NCI-H446 (cell line): ENCODE measurements around the gene GRIK1.

Experiments used
- DNase-seq, 2 experiments: peaks; one replicate each; lab custom pipeline; 2025; lab: John Stamatoyannopoulos, UW

The GRIK1 gene

DNA sequence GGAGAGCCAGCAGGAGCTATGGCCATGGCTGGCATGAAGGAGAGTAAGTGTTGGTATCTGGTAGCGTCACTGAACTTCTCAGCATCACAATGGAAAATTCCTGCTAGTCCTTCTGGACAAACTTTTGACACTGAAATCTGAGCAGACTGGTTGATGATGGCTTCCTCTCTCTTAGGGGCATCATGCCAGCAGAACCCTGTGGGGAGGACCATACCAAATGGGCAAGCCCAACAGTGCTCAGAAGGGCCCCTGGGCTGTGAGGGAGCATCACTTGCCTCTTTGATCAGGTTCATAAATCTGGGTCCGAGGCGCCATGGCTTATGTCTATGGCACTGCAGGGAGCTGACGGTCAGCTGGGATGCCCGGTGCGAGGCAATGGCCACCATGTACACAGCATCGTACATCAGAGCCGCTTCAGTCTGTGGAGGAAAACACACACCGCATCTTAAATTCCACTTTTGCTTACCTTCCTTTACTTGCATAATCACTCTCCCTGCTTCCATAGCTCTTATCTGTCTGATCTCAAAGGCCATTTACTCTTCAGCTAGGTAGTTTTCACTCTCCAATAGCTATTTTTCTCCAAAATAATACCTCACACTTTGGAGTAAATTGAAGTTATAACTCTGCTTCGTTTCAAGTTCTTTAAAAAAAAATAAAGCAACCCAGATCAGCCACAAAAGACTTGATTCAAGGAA, 297.1 kb downstream of the GRIK1 start:
- no peak for DNase-seq

DNA sequence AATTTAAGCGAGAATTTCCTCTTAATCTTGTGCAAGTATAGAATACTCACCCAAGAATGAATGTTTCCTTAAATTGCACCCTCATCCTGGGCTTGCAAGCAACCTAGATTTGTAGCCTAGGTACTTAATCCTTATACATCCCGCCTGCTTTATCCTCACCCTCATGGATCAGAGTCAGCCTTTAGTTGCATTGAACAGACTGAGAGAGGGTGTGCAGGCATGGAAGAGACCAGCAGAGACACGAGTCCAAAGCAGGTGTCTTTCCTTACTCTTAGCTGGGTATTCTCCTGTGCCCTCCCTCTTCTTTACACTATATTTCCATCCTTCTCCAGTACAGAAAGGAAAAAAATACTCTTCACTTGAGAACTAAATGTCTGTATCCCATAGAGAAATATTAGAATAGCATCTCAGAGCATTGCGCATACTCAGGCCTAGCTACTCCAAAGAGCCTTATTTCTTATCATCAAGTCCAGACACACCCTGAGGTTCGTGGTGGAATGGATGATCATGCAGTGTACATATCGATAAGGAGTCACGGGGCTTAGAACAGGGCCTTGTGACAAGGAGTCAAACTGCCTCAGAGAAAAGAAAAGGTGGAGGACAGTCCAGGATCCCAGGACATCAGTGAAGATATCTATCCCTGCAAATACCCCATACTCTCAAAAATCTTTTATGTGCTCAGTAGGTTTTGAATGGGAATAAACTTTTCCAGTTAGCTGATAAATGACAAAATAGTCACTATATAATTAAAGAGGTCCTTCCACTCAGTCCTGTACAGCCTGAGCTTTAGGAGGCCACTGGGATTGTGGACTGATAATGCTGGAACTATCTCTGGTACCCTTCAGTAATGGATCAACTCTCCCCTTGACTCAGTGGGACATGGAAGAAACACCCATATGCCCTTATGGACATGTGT, 297.9 kb downstream of the GRIK1 start:
- DNase-seq: no peak

DNA sequence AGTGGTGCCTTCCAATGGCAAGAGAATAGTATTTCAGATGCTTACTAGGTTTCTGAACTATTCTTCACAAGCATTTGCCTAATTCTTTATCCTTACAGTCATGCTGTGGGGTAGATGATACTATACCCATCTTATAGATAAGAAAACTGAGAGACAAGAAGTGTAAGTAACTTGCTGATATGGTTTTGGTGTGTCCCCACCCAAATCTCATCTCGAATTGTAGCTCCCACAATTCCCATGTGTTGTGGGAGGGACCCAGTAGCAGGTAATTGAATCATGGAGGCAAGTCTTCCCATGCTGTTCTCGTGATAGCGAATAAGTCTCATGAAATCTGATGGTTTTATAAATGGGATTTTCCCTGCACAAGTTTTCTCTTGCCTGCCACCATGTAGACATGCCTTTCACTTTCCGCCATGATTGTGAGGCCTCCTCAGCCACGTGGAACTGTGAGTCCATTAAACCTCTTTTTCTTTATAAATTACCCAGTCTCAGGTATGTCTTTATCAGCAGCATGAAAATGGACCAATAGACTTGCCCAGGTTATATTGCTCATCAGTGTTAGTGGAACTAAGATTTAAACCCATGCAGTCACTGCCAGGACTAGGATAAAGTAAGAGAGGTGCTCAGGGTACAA, 298.7 kb downstream of the GRIK1 start:
- no peak for DNase-seq

DNA sequence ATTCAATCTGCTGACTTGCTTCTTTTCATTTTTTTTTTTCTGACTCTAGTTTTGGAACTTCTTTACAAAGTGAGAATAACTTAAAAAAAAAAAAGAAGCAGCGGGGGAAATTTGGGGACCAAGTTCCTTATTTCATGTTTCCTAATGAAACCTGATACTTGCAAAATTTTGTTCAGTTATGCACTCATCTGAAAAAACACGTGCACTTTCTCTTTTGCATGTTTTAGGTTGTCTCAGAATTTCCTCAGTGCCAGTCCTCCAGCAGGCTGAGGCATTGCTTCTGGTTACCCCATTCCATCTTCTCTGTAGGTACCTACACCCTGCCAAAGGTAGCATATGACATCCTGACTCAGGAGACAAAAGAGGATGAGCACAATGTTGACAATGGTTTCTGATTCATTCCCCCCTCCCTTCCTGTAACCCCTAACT, 299.7 kb downstream of the GRIK1 start:
- DNase-seq: no peak

DNA sequence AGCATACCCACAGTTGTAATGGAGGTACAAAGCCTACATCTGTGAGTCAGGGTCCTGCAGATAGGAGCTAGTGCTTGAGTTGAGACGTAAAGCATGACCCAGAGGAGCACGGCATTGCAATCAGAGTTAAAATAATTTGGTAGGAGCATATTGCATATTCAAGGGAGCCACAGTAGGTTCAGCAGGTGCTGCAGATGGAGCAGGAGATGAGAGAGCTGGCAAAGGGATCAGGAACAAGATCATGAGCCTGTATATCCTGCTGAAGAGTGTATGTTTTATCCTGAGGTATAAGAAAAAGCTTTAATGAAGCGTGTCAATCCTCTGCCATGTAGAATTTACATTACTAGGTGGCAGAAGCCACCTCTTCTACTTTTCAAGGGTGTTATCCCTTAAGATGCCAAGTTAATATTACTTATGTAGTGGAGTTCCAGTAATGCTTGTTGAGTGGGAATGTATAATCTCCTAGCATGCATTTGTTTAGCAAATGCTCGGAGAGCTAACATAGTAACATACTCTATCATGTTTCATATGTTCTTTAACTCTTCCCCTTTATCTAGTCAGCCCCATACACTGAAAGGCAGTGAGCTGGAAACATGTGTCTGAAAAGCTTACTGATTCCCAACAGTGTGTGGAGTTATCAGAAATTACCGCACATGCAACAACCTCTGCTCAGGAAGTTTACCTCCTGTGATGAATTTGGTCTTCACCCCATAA, 300.3 kb downstream of the GRIK1 start:
- no peak for DNase-seq

DNA sequence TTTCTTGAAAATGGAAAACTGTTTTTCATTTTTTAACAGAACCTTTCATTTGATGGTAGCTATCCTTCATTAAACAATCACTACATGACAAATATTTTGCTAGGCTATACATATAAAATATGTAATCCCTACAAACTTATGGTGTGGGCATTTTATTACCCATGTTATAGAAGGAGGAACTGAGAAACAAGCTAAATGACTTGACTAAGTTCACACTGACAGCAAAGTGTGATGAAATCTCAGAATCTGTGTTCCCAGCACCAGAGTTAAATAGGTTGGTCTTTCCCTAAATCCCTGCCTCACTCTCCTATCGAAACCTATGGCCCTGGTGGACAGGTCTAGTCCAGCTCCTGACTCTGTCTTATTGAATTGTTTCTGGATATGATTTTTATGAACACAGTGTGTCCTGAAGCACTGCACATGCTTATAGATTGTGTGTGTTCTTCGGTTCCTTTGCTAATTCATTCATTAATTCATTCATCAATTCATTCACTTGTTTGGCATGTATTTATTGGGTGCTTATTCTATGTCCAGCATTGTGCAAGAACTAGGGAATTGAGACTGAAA, 301.0 kb downstream of the GRIK1 start:
- DNase-seq: no peak

DNA sequence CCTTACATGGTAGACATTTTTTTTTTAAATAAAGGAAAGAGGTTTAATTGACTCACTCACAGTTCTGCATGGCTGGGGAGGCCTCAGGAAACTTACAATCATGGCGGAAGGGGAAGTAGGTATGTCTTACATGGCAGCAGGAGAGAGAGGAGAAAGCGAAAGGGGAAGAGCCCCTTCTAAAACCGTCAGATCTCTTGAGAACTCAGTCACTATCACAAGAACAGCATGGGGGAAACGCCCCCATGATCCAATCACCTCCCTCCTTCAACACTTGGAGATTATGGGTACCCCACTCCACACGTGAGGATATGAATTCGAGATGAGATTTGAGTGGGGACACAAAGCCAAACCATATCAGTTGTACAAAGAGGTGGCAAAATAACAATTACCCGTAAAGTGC, 301.7 kb downstream of the GRIK1 start:
- no peak for DNase-seq

DNA sequence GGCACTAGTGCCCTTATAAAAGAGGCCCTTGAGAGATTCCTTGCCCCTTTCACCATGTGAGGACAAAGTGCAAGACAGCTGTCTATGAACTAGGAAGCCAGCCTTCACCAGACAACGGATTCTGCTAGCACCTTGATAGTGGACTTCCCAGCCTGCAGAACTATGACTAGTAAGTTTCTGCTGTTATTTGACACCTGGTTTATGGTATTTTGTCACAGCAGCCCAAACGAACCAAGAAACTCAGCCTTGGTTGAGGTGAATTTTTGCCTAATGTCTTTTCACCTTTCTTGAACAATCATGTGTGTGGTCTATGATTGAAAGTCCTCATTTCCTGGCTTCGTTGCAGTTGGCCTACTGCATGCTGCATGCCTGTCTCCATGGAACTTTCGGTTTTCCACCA, 302.2 kb downstream of the GRIK1 start:
- DNase-seq: no peak

DNA sequence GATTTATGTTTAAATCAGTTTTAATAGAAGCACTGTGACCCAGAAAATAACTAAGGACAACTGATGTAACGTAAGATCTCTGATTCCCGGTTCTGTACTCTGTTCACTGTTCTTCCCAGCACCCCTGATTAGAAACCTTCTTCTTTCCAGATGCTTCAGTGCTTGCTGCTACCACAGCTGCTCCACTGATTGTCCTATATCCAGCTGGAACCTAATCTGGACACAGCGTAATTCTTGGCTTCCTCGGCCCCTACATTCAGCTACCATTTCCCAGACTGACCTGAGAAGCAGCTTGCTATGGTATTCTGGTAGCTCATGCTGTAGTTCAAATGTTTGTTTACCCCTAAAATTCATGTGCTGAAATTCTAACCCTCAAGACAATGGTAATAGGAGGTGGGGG, 302.7 kb downstream of the GRIK1 start:
- DNase-seq: no peak

DNA sequence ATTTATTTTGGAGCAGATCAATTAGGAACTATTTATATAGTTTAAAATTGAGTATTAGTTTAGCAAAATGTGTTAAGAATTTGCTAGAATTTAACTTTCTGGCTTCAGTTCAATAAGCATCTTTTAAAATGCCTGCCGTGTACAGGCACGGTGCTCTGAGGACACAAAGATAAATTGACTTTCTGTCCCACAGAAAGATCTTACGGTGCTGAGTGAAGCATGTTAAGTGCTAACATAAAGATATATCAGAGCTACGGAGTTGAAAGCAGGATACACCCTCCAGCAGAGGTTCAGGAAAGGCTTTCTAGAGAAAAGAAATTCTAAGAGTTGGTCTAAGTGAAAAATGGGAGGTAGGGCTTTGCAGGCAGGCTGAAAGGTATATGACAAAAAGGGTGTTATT, 305.4 kb downstream of the GRIK1 start:
- DNase-seq: no peak

DNA sequence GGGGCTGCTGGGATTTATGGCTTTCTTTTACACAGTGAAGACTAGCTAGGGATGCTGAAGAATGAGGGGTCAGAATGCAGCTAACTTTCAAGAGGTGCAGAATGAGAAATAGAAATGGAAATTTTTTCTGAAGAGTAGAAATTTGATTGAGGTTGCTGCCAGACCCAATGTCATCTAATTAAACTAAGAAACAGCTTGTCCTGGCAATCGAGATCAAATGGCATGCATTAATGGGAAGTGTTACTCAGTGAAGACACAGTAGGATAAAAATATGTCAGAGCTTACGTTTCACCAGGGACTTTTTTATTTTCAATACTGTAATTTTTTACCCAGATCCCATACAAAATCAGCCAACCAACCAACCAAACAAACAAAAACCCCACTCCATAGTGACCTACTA, 306.0 kb downstream of the GRIK1 start:
- DNase-seq: no peak

DNA sequence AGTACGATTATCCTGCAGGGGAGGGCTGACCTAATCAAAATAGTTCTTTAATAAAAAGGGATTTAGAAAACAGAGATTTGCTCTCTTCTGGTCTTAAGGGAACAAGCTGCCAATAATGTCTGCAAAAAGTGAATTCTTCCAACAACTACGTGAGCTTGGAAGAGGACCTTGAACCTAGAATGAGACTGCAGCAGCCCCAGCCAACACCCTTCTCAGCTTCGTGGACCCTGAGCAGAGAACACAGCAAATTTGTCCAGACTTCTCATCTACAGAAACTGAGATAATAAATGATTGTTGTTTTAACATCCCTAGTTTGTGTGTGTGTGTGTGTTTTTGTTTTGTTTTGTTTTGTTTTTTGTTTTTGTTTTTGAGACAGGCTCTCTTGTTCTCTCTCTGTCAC, 309.4 kb downstream of the GRIK1 start:
- DNase-seq: no peak

DNA sequence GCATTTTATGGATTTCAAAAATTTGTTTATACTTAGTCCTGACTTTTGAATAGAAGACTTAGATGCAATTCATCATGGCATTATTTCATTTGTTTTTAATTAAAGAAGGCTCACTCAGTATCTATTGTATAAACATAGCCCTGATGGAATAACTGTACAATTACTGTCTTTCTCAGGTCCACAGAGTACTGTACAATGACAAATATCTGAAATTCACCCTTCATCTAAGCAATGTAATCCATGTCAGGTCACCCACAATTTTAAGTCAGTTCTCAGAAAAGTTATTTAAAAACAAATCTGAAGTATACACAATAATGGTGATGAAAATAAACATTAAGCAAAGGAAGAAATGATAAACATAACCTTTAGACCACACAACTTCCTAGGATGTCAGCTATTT, 311.9 kb downstream of the GRIK1 start:
- DNase-seq: no peak

DNA sequence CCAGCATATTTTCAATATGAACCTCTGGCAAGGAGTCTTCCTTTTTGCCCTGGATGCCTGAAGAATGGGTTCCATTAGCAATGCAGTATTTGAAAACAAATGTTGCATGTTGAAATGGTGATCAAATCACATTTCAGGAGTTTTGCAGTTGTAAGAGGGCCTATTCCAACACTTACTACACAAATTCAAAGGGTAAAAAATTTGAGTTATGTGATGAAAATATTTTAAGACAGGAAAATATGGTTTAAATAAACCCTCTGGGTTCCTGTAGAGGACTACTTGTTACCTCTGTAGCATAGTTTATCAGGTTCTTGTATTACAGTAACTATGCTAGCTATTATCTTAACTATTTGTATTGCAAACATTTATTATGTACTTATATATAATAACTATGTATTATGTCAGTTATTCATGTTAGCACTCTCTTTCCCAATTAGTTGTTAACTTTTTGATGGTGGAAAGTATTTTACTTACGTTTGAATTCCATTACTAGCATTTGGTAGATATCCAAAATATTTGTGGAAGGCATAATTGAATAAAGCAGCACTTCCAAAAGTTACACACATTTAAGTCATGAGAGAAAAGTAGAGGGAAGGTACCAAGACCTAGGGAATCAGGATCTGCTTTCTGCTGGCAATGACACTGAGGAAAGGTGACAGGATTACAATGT, 312.9 kb downstream of the GRIK1 start:
- no peak for DNase-seq

DNA sequence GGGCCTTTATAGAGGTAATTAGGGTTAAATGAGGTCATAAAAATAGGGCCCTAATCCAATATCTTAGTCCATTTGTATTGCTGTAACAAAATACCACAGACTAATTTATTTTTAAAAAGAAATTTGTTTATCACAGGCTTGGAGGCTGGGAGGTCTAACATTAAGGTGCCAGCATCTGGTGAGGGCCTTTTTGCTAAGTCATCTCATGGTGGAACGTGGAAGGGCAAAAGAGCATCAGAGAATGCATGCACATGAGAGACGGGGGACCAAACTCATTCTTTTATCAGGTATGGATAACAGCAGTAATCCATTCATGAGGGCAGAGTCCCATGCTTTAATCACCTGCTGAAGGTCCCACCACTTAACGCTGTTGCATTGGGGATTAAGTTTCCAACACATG, 313.8 kb downstream of the GRIK1 start:
- DNase-seq: no peak

DNA sequence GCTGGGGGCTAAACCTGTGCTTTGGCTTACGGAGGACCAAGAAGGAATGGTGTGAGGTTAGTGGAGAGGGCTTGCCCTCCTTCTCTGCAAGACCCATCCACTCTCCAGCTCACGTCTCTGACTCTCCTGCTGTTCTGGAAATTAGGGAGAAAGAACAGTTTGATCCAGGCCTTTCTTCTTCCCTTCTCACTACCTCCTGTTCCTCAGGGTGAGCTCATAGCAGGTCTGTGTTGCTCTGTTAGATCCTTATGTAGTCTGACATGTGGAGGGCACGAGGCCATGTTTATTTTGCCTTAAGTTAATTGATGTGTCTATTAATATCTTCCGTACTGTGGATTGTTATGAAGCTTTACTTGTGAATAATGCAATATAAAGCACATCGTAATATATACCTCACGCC, 315.0 kb downstream of the GRIK1 start:
- DNase-seq: no peak

DNA sequence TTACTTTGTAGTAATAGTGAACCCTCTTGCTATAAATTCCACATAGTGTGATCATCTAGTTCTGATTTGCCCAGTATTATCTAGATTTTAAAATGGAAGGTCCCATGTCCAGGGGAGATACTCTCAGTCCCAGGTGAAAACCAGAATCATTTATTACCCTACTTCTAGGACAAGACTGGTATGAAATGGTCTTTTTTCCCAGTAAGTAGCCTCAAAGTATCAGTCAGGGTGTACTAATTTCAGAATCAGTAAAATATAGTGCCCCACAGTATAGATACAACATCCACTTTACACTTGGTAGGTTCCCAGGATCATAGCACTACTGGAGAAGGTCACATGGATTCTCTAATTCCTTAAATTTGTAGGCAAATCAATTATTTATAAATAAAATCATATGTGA, 318.3 kb downstream of the GRIK1 start:
- no peak for DNase-seq

DNA sequence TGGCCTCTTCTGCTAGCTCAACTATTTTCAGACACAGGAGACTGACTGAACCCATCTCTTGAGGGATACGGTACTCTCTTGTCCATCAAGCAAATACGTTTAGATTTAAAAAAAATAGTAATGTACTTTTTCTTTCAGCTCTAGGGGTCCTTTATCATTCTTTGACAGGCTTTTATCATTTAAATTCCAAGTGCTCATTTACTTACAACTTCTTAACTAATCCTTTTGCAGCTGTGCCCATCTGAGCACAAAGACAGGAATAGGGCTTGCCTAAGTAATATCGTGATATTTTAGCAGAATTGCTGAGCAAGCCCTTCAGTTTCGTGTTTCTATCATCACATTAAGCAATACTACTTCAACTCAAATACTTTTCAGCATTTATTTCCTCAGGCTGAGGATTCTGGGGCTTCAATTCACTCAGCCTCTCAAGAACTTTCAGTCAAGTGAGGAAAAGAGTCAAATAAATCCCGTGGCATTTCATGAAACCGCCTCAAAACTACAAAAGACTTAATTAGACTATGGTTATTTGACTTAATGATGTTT, 323.5 kb downstream of the GRIK1 start:
- no peak for DNase-seq

DNA sequence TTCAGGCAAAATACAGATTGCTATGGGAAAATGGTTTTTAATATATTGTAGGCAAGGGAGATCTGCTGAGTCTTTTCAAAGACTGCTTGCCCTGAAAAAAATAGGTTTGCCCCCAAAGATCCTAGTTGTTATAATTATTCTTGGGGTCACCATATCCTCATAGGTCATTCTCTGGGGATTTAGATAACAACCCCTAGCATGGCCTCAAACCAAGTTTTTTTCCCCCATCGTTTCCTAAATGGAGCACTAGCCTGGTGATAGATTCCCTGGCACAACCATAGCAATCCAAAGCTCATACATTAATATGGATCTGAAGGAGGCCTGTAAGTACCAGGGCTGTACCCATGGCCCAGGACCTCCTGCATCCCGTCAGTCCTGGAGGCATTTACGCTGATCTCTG, 325.9 kb downstream of the GRIK1 start:
- no peak for DNase-seq

DNA sequence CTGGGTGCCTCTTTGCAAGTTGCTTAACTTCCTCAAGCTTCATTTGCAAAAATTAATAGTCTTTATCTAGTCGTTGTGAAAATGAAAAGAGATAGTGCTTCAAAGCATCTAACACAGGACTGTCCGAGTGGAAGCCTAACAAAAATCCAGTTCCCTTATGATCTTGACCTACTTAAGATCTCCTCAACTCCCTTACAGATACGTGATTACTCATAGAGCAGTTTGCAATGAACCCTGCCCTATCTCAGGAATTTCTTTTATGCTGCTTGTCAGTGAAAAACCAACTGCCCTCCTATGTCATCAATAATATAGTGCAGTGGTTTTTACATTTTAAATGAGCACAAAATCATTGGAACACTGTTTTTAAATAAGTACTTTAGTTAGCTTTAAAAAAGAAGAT, 326.8 kb downstream of the GRIK1 start:
- DNase-seq: no peak

DNA sequence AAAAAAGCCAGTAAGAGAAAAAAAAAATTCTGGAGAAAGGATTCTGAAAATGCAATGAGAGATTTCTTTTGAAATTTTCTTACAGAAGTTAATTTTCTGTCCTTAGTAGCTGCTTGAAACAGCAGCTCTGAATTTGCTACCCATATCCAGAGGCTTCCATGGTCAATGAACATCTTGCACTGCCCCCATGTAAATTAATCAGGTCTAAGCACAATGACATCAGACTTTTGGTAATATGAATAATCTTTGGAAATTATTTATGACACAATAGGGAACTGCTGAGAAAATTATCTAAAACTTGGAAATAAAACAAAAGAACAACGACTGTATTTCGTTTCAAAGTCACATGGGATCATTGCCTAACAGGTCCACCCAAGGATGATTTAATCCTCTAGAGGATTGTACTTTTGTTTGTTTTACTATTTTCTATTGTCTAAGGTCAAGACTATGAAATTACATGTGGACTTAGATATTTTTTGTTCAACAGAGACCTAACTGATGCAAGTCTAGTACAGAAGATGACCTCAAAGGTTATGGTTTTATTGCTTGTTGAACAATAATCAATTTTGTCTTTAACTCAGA, 328.9 kb downstream of the GRIK1 start:
- DNase-seq: no peak
